ENCODE results near the gene OSBPL2.

The OSBPL2 gene

DNA sequence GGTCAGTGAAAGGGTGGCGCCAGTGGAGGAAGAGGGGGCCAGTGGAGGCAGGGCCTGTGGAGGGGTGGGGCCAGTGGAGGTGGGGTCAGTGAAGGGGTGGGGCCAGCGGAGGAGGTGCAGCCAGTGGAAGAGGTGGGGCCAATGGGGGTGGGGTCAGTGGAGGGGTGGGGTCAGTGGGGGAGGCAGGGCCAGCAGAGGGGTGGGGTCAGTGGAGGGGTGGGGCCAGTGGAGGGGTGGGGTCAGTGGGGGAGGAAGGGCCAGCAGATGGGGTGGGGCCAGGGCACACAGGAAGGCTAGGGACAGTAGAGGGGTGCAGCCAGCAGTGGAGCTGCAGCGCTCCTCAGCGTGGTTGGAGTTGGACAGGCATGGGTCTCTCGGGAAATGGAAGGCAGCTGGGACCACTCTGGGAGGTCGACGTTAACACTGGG lies 83.2 kb downstream of the OSBPL2 start:
- no peak overlapping the region for H3K27ac Mint-ChIP-seq
- no peaks in the 10 kb centered on the region for H3K4me1 Mint-ChIP-seq
- H3K9me3 Mint-ChIP-seq: no peaks in the 10 kb centered on the region
- peak; percentile 39 for DNase-seq
- H3K27me3 Mint-ChIP-seq: no peaks in the 10 kb centered on the region
- no peaks in the 10 kb centered on the region for H3K36me3 Mint-ChIP-seq (ENCODE audit: low read depth)
- no peak overlapping the region for H3K4me3 Mint-ChIP-seq
- ATAC-seq: no peak

DNA sequence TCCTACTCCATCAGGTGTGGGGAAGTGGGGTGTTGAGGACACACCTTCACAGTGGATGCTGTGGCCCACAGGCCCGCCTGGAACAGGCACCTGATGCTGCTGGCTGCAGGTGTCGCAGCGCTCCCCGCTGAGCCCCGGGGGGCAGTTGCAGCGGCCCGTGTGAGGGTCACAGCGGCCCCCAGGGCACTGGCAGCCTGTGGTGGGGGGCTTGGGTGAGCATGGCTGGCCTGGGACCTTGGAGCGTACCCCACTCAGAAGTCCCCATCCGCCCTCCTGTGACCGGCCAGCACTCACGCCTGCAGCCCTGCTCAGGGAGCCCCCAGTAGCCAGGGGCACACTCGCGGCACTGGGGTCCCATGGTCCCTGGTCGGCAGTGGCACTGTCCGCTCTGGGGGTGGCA lies 83.7 kb downstream of the OSBPL2 start:
- Mint-ChIP-seq H3K9me3 (no peaks in the 10 kb centered on the region), H3K4me1 (no peaks in the 10 kb centered on the region), H3K27me3 (no peaks in the 10 kb centered on the region), H3K36me3 (ENCODE audit: low read depth) (no peaks in the 10 kb centered on the region), H3K27ac (no peak overlapping the region), H3K4me3 (no peak overlapping the region)
- DNase-seq: no peak
- ATAC-seq: no peak

DNA sequence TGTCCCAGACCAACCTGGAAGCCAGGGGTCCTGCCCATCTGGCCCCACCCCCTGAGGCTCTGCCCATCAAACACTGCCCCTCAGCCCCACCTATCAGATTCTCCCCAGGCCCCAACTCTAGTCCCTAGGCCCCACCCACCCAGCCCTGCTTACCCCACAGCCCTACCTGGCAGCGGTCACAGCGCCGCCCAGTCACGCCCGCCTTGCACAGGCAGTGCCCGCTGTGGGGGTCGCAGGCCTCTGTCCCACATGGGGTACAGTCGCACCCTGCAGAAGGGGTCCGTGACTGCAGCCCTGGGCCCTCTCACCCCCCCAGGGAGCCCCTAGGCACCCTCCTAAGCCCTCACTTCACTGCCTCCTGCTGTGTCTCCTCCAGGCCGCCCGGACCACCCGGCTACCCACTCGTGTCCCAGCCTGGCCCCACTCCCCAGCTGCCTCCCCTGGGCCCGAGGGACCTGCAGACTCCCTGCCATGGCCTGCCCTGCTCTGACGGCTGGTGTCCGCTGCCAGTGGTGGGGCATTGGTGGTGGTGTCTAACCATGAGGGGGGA lies 84.2 kb downstream of the OSBPL2 start:
- H3K4me3 Mint-ChIP-seq: no peak overlapping the region
- no peaks in the 10 kb centered on the region for H3K27me3 Mint-ChIP-seq
- DNase-seq (no peak), ATAC-seq (no peak)
- no peak overlapping the region for H3K27ac Mint-ChIP-seq
- H3K36me3 Mint-ChIP-seq (ENCODE audit: low read depth): no peaks in the 10 kb centered on the region
- H3K4me1 Mint-ChIP-seq: no peaks in the 10 kb centered on the region
- no peaks in the 10 kb centered on the region for H3K9me3 Mint-ChIP-seq

DNA sequence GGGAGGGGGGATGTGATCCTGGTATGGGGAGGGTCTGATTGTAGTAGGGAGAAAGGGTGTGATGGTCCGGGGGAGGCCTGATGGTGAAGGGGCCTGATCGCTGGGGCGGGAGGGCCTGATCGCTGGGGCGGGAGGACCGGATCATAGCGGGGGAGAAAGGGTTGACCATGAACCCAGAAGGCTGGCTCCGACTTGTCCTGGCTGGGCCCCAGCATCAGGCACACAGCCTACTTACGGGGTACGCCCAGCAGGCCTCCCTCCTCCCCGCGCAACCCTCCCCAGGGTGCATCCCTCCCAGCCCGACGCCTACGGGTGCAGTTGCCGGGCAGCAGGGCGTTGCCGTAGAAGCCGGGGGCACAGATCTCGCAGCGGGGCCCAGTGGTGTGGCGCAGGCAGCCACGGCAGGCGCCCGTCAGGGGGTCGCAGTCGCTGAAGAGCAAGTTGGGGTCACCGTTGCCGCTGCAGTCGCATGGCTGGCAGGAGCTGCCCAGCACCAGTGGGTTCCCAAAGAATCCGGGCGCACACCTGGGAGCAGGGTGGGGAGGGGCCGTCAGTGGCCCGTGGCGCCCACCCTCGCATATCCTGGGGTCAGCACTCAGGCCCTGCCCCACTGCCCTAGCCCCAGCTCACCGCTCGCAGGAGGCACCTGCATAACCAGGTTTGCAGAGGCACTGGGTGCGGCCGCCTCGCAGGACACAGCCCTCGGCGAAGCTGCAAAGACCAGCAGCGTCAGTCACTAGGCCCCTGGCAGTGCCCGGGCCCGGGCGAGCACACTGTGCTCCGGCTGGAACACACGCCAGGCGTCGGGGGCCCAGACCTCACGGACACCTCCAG lies 85.0 kb downstream of the OSBPL2 start:
- no peaks in the 10 kb centered on the region for H3K4me1 Mint-ChIP-seq
- H3K27ac Mint-ChIP-seq: no peak overlapping the region
- no peak for DNase-seq
- H3K9me3 Mint-ChIP-seq: no peaks in the 10 kb centered on the region
- H3K4me3 Mint-ChIP-seq: no peak overlapping the region
- H3K36me3 Mint-ChIP-seq (ENCODE audit: low read depth): no peaks in the 10 kb centered on the region
- no peaks in the 10 kb centered on the region for H3K27me3 Mint-ChIP-seq
- no peak for ATAC-seq

DNA sequence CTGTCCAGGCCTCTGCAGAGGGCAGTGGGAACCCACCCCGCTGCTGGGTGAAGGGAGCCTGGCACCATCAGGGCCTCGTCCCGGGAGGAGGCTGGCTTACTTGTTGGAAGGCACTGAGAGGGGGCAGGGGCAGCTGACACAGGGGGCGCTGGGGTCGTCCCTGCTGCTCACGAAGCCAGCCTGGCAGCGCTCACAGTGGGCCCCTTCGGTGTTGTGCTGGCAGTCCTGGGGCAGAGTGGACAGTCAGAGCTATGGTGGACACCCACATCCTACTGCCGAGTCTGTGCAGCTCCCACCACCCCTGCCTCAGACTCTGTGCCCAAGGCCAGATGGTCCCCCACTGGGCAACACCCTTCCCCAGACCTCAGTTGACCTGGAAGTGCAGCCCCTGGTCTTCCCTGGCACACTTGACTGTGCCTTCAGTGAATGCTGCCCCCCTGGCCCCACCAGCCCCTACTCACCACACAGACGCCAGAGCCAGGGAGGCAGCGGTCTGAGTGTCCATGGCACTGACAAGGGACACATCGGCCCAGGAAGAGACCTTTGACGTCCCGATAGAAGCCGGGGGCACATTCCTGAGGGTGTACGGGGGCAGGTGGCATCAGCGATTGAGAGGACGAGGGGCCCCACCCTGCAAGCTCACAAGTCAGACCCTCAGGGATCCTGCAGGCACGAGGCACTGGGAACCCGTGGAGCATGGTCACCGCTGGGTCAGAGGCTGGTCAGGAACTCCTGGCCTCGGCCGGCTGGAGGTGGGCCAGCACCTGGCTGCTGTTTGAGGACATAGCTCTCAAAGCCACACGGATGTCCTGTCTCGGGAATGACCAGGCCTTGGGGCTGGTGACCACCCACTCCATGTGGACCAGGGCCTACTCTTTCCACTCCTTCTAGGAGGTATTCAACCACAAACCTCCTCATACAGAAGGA lies 85.9 kb downstream of the OSBPL2 start:
- H3K4me1 Mint-ChIP-seq: no peaks in the 10 kb centered on the region
- no peaks in the 10 kb centered on the region for H3K27me3 Mint-ChIP-seq
- DNase-seq: no peak
- no peak overlapping the region for H3K27ac Mint-ChIP-seq
- no peak overlapping the region for H3K4me3 Mint-ChIP-seq
- H3K9me3 Mint-ChIP-seq: no peaks in the 10 kb centered on the region
- no peak for ATAC-seq
- no peaks in the 10 kb centered on the region for H3K36me3 Mint-ChIP-seq (ENCODE audit: low read depth)

- H3K4me3 Mint-ChIP-seq: no peak overlapping the region
- no peak for ATAC-seq
- DNase-seq: no peak
- no peaks in the 10 kb centered on the region for H3K9me3 Mint-ChIP-seq
- H3K27me3 Mint-ChIP-seq: no peaks in the 10 kb centered on the region
- H3K4me1 Mint-ChIP-seq: no peaks in the 10 kb centered on the region
- H3K36me3 Mint-ChIP-seq (ENCODE audit: low read depth): no peaks in the 10 kb centered on the region
- no peak overlapping the region for H3K27ac Mint-ChIP-seq
These were observed 87.0 kb downstream of the OSBPL2 start for GRCh38 chr20:62325172-62325905.

- H3K4me1 Mint-ChIP-seq: no peaks in the 10 kb centered on the region
- DNase-seq: no peak
- no peak overlapping the region for H3K27ac Mint-ChIP-seq
- H3K9me3 Mint-ChIP-seq: no peaks in the 10 kb centered on the region
- H3K4me3 Mint-ChIP-seq: no peak overlapping the region
- no peaks in the 10 kb centered on the region for H3K27me3 Mint-ChIP-seq
- no peaks in the 10 kb centered on the region for H3K36me3 Mint-ChIP-seq (ENCODE audit: low read depth)
- no peak for ATAC-seq
These were observed 88.2 kb downstream of the OSBPL2 start for GRCh38 chr20:62326559-62326958.

DNA sequence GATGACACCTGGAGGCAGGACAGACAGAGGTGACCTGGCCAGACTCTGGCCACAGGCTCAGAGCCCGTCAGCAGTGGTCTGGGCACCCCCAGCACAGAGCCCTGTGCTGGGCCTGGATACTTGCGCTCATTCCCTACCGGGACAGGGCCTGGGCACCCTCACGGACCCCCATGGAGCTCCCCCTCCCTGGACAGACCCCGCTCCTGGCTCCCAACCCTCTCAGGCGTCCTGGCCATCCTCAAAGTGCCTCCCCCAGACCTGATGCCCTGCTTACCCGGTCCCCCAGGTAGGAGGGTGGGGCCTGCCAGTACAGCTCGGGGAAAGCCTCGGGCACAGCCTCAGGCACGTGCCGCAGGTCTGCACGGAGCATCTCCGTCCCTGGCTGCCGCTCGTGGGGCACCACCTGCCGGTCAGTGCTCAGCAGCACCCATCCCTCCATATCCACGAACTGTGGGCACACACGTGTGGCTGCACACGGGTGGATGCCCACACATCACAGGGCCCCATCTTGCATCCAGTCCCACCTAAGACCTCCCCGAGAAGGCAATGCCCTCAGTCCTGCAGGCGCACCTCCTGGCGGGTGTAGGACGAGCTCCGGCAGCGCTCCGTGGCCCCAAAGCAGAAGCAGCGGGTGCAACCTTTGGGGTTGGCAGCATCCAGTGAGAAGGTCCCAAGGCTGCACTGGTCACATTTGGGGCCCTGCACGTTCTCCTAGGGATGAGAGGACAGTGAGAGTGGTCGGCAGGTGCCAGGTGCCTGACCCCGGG lies 88.8 kb downstream of the OSBPL2 start:
- ATAC-seq (no peak), DNase-seq (no peak)
- no peaks in the 10 kb centered on the region for H3K36me3 Mint-ChIP-seq (ENCODE audit: low read depth)
- H3K4me1 Mint-ChIP-seq: no peaks in the 10 kb centered on the region
- H3K4me3 Mint-ChIP-seq: no peak overlapping the region
- no peaks in the 10 kb centered on the region for H3K27me3 Mint-ChIP-seq
- no peaks in the 10 kb centered on the region for H3K9me3 Mint-ChIP-seq
- H3K27ac Mint-ChIP-seq: no peak overlapping the region

DNA sequence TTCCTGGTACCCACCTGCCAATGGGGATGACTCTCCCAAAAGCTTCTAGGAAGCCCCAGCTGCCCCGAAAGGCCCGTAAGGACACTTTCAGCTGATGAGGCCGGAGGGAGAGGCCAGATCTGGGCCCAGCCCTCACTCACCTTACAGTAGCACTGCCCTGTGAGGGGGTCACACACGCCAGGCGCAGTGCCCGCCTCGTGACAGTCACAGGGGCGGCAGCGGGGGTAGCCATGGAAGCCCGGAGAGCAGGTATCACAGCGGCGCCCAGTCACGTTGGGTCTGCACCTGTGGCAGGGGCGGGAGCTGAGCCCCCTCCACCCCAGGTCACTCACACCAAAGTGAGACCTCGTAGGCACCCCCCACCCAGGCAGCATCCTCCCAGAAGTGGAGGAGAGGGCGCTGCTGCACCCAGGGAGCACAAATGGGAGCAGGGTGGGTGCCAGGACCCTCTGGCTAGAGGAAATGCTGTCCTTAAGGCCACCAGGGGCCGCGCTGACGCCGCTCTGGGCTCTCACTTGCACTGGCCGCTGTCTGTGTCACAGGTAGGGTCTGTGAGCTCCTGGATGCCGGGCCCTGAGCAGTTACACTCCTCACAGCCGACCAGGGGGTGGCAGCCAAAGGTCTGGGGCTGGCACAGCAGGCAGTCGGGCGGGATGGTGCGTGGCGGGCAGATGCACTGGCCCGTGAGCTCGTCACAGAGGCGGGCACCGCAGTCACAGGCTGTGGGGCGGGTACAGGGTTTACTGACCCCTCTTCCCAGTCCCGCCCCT lies 89.6 kb downstream of the OSBPL2 start:
- Mint-ChIP-seq H3K36me3 (ENCODE audit: low read depth) (no peaks in the 10 kb centered on the region), H3K27ac (no peak overlapping the region), H3K9me3 (no peaks in the 10 kb centered on the region), H3K4me1 (no peaks in the 10 kb centered on the region), H3K4me3 (no peak overlapping the region), H3K27me3 (no peaks in the 10 kb centered on the region)
- ATAC-seq (no peak), DNase-seq (no peak)

DNA sequence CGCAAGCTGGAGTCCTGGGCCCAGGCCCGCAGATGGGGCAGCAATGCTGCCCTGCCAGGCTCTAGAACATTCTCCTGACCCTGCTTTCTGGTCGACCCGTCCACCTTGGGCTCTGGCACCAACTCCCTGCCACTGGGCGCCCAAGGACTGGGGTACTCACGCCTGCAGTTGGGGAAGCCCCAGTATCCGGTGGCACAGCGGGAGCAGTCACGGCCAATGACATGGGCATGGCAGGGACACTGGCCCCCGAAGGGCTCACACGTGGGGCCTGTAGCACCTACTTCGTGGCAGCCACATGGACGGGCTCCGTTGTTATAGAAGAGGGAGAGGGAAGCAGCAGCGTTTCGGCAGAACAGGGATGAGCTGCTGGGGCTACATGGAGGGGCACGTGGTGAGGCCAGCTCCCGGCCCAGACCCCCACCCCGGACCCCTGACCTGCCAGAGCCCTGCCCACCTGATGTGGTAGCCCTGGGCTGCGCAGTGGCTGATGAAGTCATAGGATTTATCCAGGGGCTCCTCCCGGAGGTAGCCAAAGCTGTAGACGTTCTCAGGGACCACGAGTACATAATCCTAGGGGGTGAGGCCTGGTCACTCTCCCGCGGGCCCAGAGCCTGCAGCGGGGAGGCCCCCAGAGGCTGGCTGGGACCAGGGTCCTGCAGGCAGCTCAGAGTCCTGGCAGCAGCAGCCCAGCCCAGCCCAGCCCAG lies 90.5 kb downstream of the OSBPL2 start:
- no peak for DNase-seq
- no peak overlapping the region for H3K4me3 Mint-ChIP-seq
- H3K27me3 Mint-ChIP-seq: no peaks in the 10 kb centered on the region

GRCh38 chr20:62329389-62330377 lies 91.4 kb downstream of the OSBPL2 start:
- H3K27ac Mint-ChIP-seq: no peak overlapping the region
- H3K4me3 Mint-ChIP-seq: no peak overlapping the region
- no peaks in the 10 kb centered on the region for H3K4me1 Mint-ChIP-seq

More for the DNA sequence above, 90.5 kb downstream of the OSBPL2 start:
- H3K27ac Mint-ChIP-seq: no peak overlapping the region
- no peaks in the 10 kb centered on the region for H3K4me1 Mint-ChIP-seq
- H3K9me3 Mint-ChIP-seq: no peaks in the 10 kb centered on the region
- no peaks in the 10 kb centered on the region for H3K36me3 Mint-ChIP-seq (ENCODE audit: low read depth)
- ATAC-seq: no peak

More at GRCh38 chr20:62329389-62330377, 91.4 kb downstream of the OSBPL2 start:
- Mint-ChIP-seq H3K36me3 (ENCODE audit: low read depth) (no peaks in the 10 kb centered on the region), H3K9me3 (no peaks in the 10 kb centered on the region), H3K27me3 (no peaks in the 10 kb centered on the region)
- ATAC-seq: no peak
- DNase-seq: no peak
